IMR-90 (cell line): ENCODE results near the gene ALDH3A2. TPM values are rescaled to one million over a fixed set of nuclear protein-coding genes. Genes with fewer than 3 reads are reported as not detected.

Experiments used
- ATAC-seq: fragments of 200-7000 bp; cut with Tn5 transposase; 2 replicates; pipeline ENCODE4 v1.9.1; 2020; ENCODE audit warnings: low read depth, mild to moderate bottlenecking, moderate library complexity
- BruUV-seq: library from RNA; stranded (reverse); fragments of 400-500 nt; replicated peaks from 2 replicates; lab custom pipeline; 2021; lab: Mats Ljungman, UMichigan
- CTCF ChIA-PET: fragments of 300-600 bp; formaldehyde crosslinking; extraction: SDS; loops from one replicate; lab custom pipeline; 2021; ENCODE audit warnings: antibody characterized with exemption; lab: Yijun Ruan, JAX
- POLR2A ChIA-PET: fragments of 300-600 bp; sonication (Branson Sonifier 250); formaldehyde crosslinking; loops from one replicate; lab custom pipeline; 2022; ENCODE audit warnings: antibody characterized with exemption; ENCODE audit not compliant: unreplicated experiment; lab: Charles Lee
- DNase-seq: peaks from one replicate; pipeline ENCODE4 v3.0.0; 2013
- H2AFZ ChIP-seq: replicated peaks from 2 replicates; pipeline ENCODE3; 2013; ENCODE audit warnings: low read length, mild to moderate bottlenecking; ENCODE audit not compliant: poor library complexity
- H2AK5ac ChIP-seq: 2 replicates; pipeline ENCODE4 v1.6.1; 2013; ENCODE audit warnings: low read depth, low read length, inconsistent platforms
- H2AK9ac ChIP-seq: replicated peaks from 2 replicates; pipeline ENCODE3; 2013; ENCODE audit warnings: mild to moderate bottlenecking, low read depth, low read length, moderate library complexity; ENCODE audit not compliant: poor library complexity
- H2BK120ac ChIP-seq: 2 replicates; pipeline ENCODE4 v1.6.1; 2013; ENCODE audit warnings: low read depth, low read length, inconsistent platforms
- H2BK15ac ChIP-seq: 3 replicates; pipeline ENCODE4 v1.6.1; 2013; ENCODE audit warnings: low read depth, low read length, inconsistent platforms
- H2BK20ac ChIP-seq: 2 replicates; pipeline ENCODE4 v1.6.1; 2013; ENCODE audit warnings: low read depth, mild to moderate bottlenecking, inconsistent platforms, low read length, moderate library complexity
- H2BK5ac ChIP-seq: 2 replicates; pipeline ENCODE4 v1.6.1; 2013; ENCODE audit warnings: mild to moderate bottlenecking, low read depth, low read length, inconsistent platforms; ENCODE audit not compliant: poor library complexity, severe bottlenecking
- H3K14ac ChIP-seq: replicated peaks from 2 replicates; pipeline ENCODE4 v1.6.1; 2013; ENCODE audit warnings: low read depth, low read length, inconsistent platforms
- H3K18ac ChIP-seq: 2 replicates; pipeline ENCODE4 v1.6.1; 2013; ENCODE audit warnings: low read depth, low read length, control low read depth
- H3K23ac ChIP-seq: 2 replicates; pipeline ENCODE4 v1.6.1; 2013; ENCODE audit warnings: low read depth, low read length, inconsistent platforms
- H3K27ac ChIP-seq: 2 replicates; pipeline ENCODE4 v1.5.1; 2013; ENCODE audit warnings: mild to moderate bottlenecking, control low read depth, low read length; ENCODE audit not compliant: insufficient read depth
- H3K27me3 ChIP-seq: 2 replicates; pipeline ENCODE4 v1.6.1; 2013; ENCODE audit warnings: low read length; ENCODE audit not compliant: control insufficient read depth, insufficient read depth
- H3K36me3 ChIP-seq: 2 replicates; pipeline ENCODE4 v1.6.1; 2013; ENCODE audit warnings: low read length, mixed read lengths; ENCODE audit not compliant: control insufficient read depth, insufficient read depth
- H3K4ac ChIP-seq: 2 replicates; pipeline ENCODE4 v1.6.1; 2013; ENCODE audit warnings: low read depth, low read length, inconsistent platforms
- H3K4me1 ChIP-seq: 2 replicates; pipeline ENCODE4 v1.6.1; 2013; ENCODE audit warnings: low read length, mixed read lengths; ENCODE audit not compliant: control insufficient read depth, insufficient read depth
- H3K4me2 ChIP-seq: 2 replicates; pipeline ENCODE4 v1.6.1; 2013; ENCODE audit warnings: low read depth, mild to moderate bottlenecking, control low read depth, low read length, moderate library complexity
- H3K4me3 ChIP-seq: 2 replicates; pipeline ENCODE4 v1.5.1; 2013; ENCODE audit warnings: low read depth, mild to moderate bottlenecking, control low read depth, low read length, moderate library complexity; ENCODE audit not compliant: insufficient read depth
- H3K56ac ChIP-seq: 2 replicates; pipeline ENCODE4 v1.6.1; 2013; ENCODE audit warnings: low read length, inconsistent platforms; ENCODE audit not compliant: insufficient read depth; ENCODE audit errors: extremely low read depth
- H3K79me1 ChIP-seq, 2 experiments: 2 replicates each; pipeline ENCODE4 v1.6.1; 2013; ENCODE audit warnings: low read length in 2 of 2, inconsistent platforms in 1 of 2, low read depth in 1 of 2
- H3K9ac ChIP-seq: 2 replicates; pipeline ENCODE4 v1.6.1; 2013; ENCODE audit warnings: low read depth, low read length, control low read depth
- H3K9me1 ChIP-seq: 2 replicates; pipeline ENCODE4 v1.6.1; 2013; ENCODE audit warnings: low read length, inconsistent platforms; ENCODE audit not compliant: insufficient read depth
- H3K9me3 ChIP-seq: 2 replicates; pipeline ENCODE4 v1.6.1; 2013; ENCODE audit warnings: low read length; ENCODE audit not compliant: control insufficient read depth, insufficient read depth
- H4K20me1 ChIP-seq: 2 replicates; pipeline ENCODE4 v1.6.1; 2013; ENCODE audit warnings: low read length, inconsistent platforms; ENCODE audit not compliant: insufficient read depth
- H4K5ac ChIP-seq: 2 replicates; pipeline ENCODE4 v1.6.1; 2013; ENCODE audit warnings: mild to moderate bottlenecking, low read depth, low read length, control low read depth
- H4K8ac ChIP-seq, 2 experiments: 2 replicates each; pipeline ENCODE4 v1.6.1; 2013; ENCODE audit warnings: low read depth in 2 of 2, low read length in 2 of 2, control low read depth in 1 of 2, inconsistent platforms in 1 of 2
- H4K91ac ChIP-seq: 2 replicates; pipeline ENCODE4 v1.6.1; 2013; ENCODE audit warnings: low read depth, low read length, inconsistent platforms; ENCODE audit not compliant: insufficient read depth
- CEBPB ChIP-seq: IDR thresholded peaks from 2 replicates; pipeline ENCODE4 v1.6.1; 2012; ENCODE audit warnings: low read depth, low read length, improper control_type of control experiment
- MAZ ChIP-seq: IDR thresholded peaks from 2 replicates; pipeline ENCODE4 v1.6.1; 2012; ENCODE audit warnings: low read depth, mild to moderate bottlenecking, low read length, improper control_type of control experiment, moderate library complexity, borderline replicate concordance
- MXI1 ChIP-seq: IDR thresholded peaks from 2 replicates; pipeline ENCODE4 v1.6.1; 2012; ENCODE audit warnings: low read depth, mild to moderate bottlenecking, low read length, moderate library complexity, borderline replicate concordance
- NFE2L2 ChIP-seq: fragments of 150-350 bp; IDR thresholded peaks from 2 replicates; pipeline ENCODE4 v1.6.1; 2016; ENCODE audit warnings: low read depth, mild to moderate bottlenecking, low read length
- POLR2A ChIP-seq: IDR thresholded peaks from 2 replicates; pipeline ENCODE4 v1.6.1; 2012; ENCODE audit warnings: mild to moderate bottlenecking, low read depth, low read length
- RCOR1 ChIP-seq: IDR thresholded peaks from 2 replicates; pipeline ENCODE4 v1.6.1; 2012; ENCODE audit warnings: mild to moderate bottlenecking, low read length, improper control_type of control experiment; ENCODE audit not compliant: insufficient replicate concordance
- SMC3 ChIP-seq: fragments of 150-350 bp; IDR thresholded peaks from 2 replicates; pipeline ENCODE4 v1.6.1; 2016; ENCODE audit warnings: low read depth, mild to moderate bottlenecking, antibody characterized with exemption, low read length, moderate library complexity
- USF2 ChIP-seq: fragments of 150-350 bp; IDR thresholded peaks from 2 replicates; pipeline ENCODE4 v1.6.1; 2017; ENCODE audit warnings: mild to moderate bottlenecking, antibody characterized with exemption, low read length, low read depth
- WGBS, 2 experiments: methylation state at CpG; one replicate each; pipeline versions ENCODE4 v1.1.5 to v1.1.7; 2013; ENCODE audit warnings: missing lambda C conversion rate in 2 of 2; ENCODE audit not compliant: insufficient read length in 1 of 2; ENCODE audit errors: extremely low coverage in 2 of 2; 5-methylcytosine and 5-hydroxymethylcytosine counted together
- dilution Hi-C: fragments of 300-500 bp; cut with HindIII; formaldehyde crosslinking; loops from one replicate; pipeline ENCODE4 v1.14.3; 2018; ENCODE audit warnings: low sequenced_read_pairs; ENCODE audit not compliant: unreplicated experiment
- in situ Hi-C: fragments of 300-500 bp; cut with MboI; formaldehyde crosslinking; loops from 3 replicates; pipeline ENCODE4 v1.14.3; 2019; ENCODE audit warnings: low sequenced_read_pairs, inconsistent platforms, mixed read lengths
- intact Hi-C: fragments of 100-400 bp; cut with micrococcal nuclease; formaldehyde crosslinking; loops from 2 replicates; pipeline ENCODE4 v1.10.0; 2022
- polyA plus RNA-seq, 3 experiments: library from polyadenylated mRNA; depleted of rRNA; stranded (reverse); fragments of >200 nt; gene quantifications; 2 replicates each; pipeline ENCODE4 v1.2.3, GENCODE V29; 2012; ENCODE audit warnings: low replicate concordance in 1 of 3
- total RNA-seq: library from RNA; depleted of rRNA; stranded (reverse); fragments of >200 nt; gene quantifications from 2 replicates; pipeline ENCODE4 v1.2.3, GENCODE V29; 2012

ALDH3A2 gene
- total and polyA plus RNA-seq, 2 of the 4 experiments (the other 2 are of a cell fraction), result 4.0 to 7.9 TPM

GRCh38 chr17:19707728-19708221, 59.2 kb downstream of the ALDH3A2 start:
- 61% methylated on average over 4 of the region's 11 CpGs; no CpG with 5 or more reads in 1 of the 2 experiments for WGBS, 2 experiments
- Histone ChIP-seq H3K56ac (no peak overlapping the region), H3K14ac (no peak overlapping the region), H2BK20ac (no peak overlapping the region), H4K91ac (no peak overlapping the region), H2BK15ac (no peak overlapping the region), H3K36me3 (no peaks in the 10 kb centered on the region), H3K9me3 (no peaks in the 10 kb centered on the region), H4K20me1 (no peaks in the 10 kb centered on the region), H3K27ac (no peak overlapping the region), H2AFZ (no peak overlapping the region), H2BK5ac (no peak overlapping the region), H2AK5ac (no peak overlapping the region), H4K5ac (no peak overlapping the region), H3K9ac (no peak overlapping the region), H3K4ac (no peak overlapping the region), H2BK120ac (no peak overlapping the region), H3K4me2 (no peak overlapping the region), H3K23ac (no peak overlapping the region), H3K79me1 (no peaks in the 10 kb centered on the region), H3K18ac (no peak overlapping the region), H3K4me3 (no peak overlapping the region), H3K27me3 (peaks cover 20% of the 10 kb centered on the region), H3K4me1 (no peaks in the 10 kb centered on the region; the same call in 1 of the 2 replicates), H3K9me1 (no peaks in the 10 kb centered on the region), H4K8ac (no peak overlapping the region), H2AK9ac (no peak overlapping the region)
- DNase-seq, result no peak
- in situ Hi-C loops, result no loop called here
- dilution Hi-C loops, result no loop called here
- TF ChIP-seq CEBPB (no peak), SMC3 (no peak), NFE2L2 (no peak), POLR2A (no peak), RCOR1 (no peak), MXI1 (no peak), USF2 (no peak), MAZ (no peak)
- CTCF ChIA-PET, result no interaction called here
- intact Hi-C loops, result no loop called here
- POLR2A ChIA-PET, result no interaction called here
- no peak for ATAC-seq
- no TSS peak for BruUV-seq
